Stomach (tissue), 9 donors: ENCODE measurements around the gene TMEM250. TPM values are rescaled to one million over a fixed set of nuclear protein-coding genes. Genes with fewer than 3 reads are reported as not detected.

ENCODE experiments used
- DNase-seq, 2 donors: peaks; one replicate each; pipeline versions ENCODE4 v3.0.0 to v3.0.0-alpha.2; 2013 to 2019
- H3K27ac ChIP-seq, 5 donors: fragments of 200-600 bp in 4 of 5; sonication (generic) in 4 of 5; one replicate each; pipeline ENCODE4 v1.5.1; 2013 to 2019; ENCODE audit warnings: mild to moderate bottlenecking in 1 of 5, moderate library complexity in 1 of 5
- H3K27me3 ChIP-seq, 3 donors: fragments of 200-600 bp; sonication (generic); one replicate each; pipeline ENCODE4 v1.5.1; 2017 to 2019; ENCODE audit warnings: mixed run types in 1 of 3
- H3K36me3 ChIP-seq, 4 donors: fragments of 200-600 bp; sonication (generic); 1 replicate in 3 of 4; 2 replicates in 1 of 4; pipeline ENCODE4 v1.5.1; 2016 to 2019
- H3K4me1 ChIP-seq, 4 donors: fragments of 200-600 bp; sonication (generic); one replicate each; pipeline ENCODE4 v1.5.1; 2016 to 2019
- H3K4me3 ChIP-seq, 4 donors: fragments of 200-600 bp; sonication (generic) in 3 of 4; one replicate each; pipeline ENCODE4 v1.5.1; 2016 to 2019; ENCODE audit warnings: mild to moderate bottlenecking in 1 of 4
- H3K9me3 ChIP-seq, 4 donors: fragments of 200-600 bp; sonication (generic); one replicate each; pipeline ENCODE4 v1.5.1; 2016 to 2019
- CTCF ChIP-seq, 7 experiments: fragments of 450-650 bp in 4 of 7; fragments of 200-600 bp in 3 of 7; sonication (generic) in 3 of 7; IDR thresholded peaks; one replicate each; pipeline ENCODE4 v1.5.1; 2016 to 2019; ENCODE audit warnings: antibody characterized with exemption in 7 of 7, control low read depth in 2 of 7, mild to moderate bottlenecking in 1 of 7
- EP300 ChIP-seq: sonication (generic); formaldehyde crosslinking; IDR thresholded peaks from one replicate; pipeline ENCODE4 v1.6.1; 2017; ENCODE audit warnings: antibody characterized with exemption
- POLR2A ChIP-seq, 4 donors: fragments of 450-650 bp; IDR thresholded peaks; one replicate each; pipeline ENCODE4 v1.6.1; 2016; ENCODE audit warnings: antibody characterized with exemption in 4 of 4, control low read depth in 2 of 4, mild to moderate bottlenecking in 1 of 4, moderate library complexity in 1 of 4
- POLR2AphosphoS5 ChIP-seq, 3 donors: sonication (generic); formaldehyde crosslinking; IDR thresholded peaks; one replicate each; pipeline ENCODE4 v1.6.1; 2016; ENCODE audit warnings: antibody characterized with exemption in 3 of 3
- WGBS, 5 donors: extraction: QIAGEN DNeasy Blood & Tissue Kit in 3 of 5; methylation state at CpG; one replicate each; pipeline versions ENCODE4 v1.1.5 to v1.1.7; 2013 to 2018; 5-methylcytosine and 5-hydroxymethylcytosine counted together
- intact Hi-C: fragments of 100-400 bp; cut with DNase I; formaldehyde crosslinking; loops from one replicate; pipeline ENCODE4 v1.15.1; 2023; ENCODE audit warnings: low total_unique reads
- polyA plus RNA-seq, 3 donors: library from polyadenylated mRNA; stranded (reverse); fragments of 200-250 nt; gene quantifications; one replicate each; pipeline ENCODE4 v1.2.3, GENCODE V29; 2013
- total RNA-seq, 5 donors: library from RNA; depleted of rRNA; stranded (reverse); fragments of >200 nt; gene quantifications; one replicate each; pipeline versions ENCODE4 v1.1.0 to v1.2.3, GENCODE V29; 2014 to 2016
- donor health status: healthy with polysubstance abuse.
- donor health status: Bipolar disorder and iron deficiency.
- donor health status: healthy.

Gene TMEM250
- total and polyA plus RNA-seq, 8 donors: 15.6 to 105 (median 22.6) TPM

GRCh38 chr9:136140966-136141365 lies 22.3 kb upstream of the TMEM250 start:
- Histone ChIP-seq H3K4me3 (no peak overlapping the region), H3K4me1 (no peaks in the 10 kb centered on the region), H3K27me3 (peaks cover 0 to 76% (median 27%) of the 10 kb centered on the region in 3 donors), H3K9me3 (no peaks in the 10 kb centered on the region), H3K36me3 (no peaks in the 10 kb centered on the region), H3K27ac (no peak overlapping the region)
- TF ChIP-seq EP300 (no peak), POLR2A (IDR thresholded peaks at IDR 0.05) (no peak), POLR2AphosphoS5 (IDR thresholded peaks at IDR 0.05) (no peak), CTCF (IDR thresholded peaks at IDR 0.05) (no peak)
- 63 to 75% (median 69%) methylated on average over 14 of the region's 14 CpGs for WGBS, 5 donors
- DNase-seq: peak in 1 of 2 donors; percentile 87
- intact Hi-C loops: no loop called here

GRCh38 chr9:136140046-136140445 lies 21.4 kb upstream of the TMEM250 start:
- H3K4me1 ChIP-seq: no peaks in the 10 kb centered on the region
- no peak overlapping the region for H3K27ac ChIP-seq
- DNase-seq: no peak
- TF ChIP-seq POLR2A (IDR thresholded peaks at IDR 0.05) (no peak), POLR2AphosphoS5 (IDR thresholded peaks at IDR 0.05) (no peak), EP300 (no peak), CTCF (IDR thresholded peaks at IDR 0.05) (no peak)
- peaks cover 0 to 76% (median 34%) of the 10 kb centered on the region in 3 donors for H3K27me3 ChIP-seq
- H3K36me3 ChIP-seq: no peaks in the 10 kb centered on the region
- no peak overlapping the region for H3K4me3 ChIP-seq
- WGBS, 5 donors: 81 to 95% (median 87%) methylated on average over 5 of the region's 5 CpGs
- intact Hi-C loops: no loop called here
- H3K9me3 ChIP-seq: no peaks in the 10 kb centered on the region

GRCh38 chr9:136138566-136138965 lies 19.9 kb upstream of the TMEM250 start:
- peaks cover 0 to 76% (median 49%) of the 10 kb centered on the region in 3 donors for H3K27me3 ChIP-seq
- H3K9me3 ChIP-seq: no peaks in the 10 kb centered on the region
- no peaks in the 10 kb centered on the region for H3K36me3 ChIP-seq
- H3K4me1 ChIP-seq: peaks cover 4 to 5% (median 5%) of the 10 kb centered on the region in 4 donors
- TF ChIP-seq POLR2AphosphoS5 (IDR thresholded peaks at IDR 0.05) (no peak), EP300 (no peak), CTCF (IDR thresholded peaks at IDR 0.05) (no peak), POLR2A (IDR thresholded peaks at IDR 0.05) (no peak)
- no peak overlapping the region for H3K27ac ChIP-seq
- intact Hi-C loops: no loop called here
- no peak overlapping the region for H3K4me3 ChIP-seq
- DNase-seq: peak in 1 of 2 donors; percentile 60
- whole genome bisulfite sequencing, 5 donors: 14 to 17% (median 15%) methylated on average over 9 of the region's 9 CpGs

GRCh38 chr9:136137321-136138265 lies 18.9 kb upstream of the TMEM250 start:
- Histone ChIP-seq H3K27ac (no peak overlapping the region), H3K27me3 (peaks cover 0 to 76% (median 53%) of the 10 kb centered on the region in 3 donors), H3K4me3 (no peak overlapping the region), H3K9me3 (no peaks in the 10 kb centered on the region), H3K36me3 (no peaks in the 10 kb centered on the region), H3K4me1 (peaks cover 9 to 15% (median 14%) of the 10 kb centered on the region in 4 donors)
- TF ChIP-seq CTCF (IDR thresholded peaks at IDR 0.05) (no peak), POLR2A (IDR thresholded peaks at IDR 0.05) (no peak), EP300 (no peak), POLR2AphosphoS5 (IDR thresholded peaks at IDR 0.05) (no peak)
- WGBS, 5 donors: 59 to 67% (median 66%) methylated on average over 24 to 27 of the region's 27 CpGs
- intact Hi-C loops: no loop called here
- peak in 1 of 2 donors; percentile 63 for DNase-seq
